Pancreas (tissue), 10 donors: ENCODE data around the gene HCFC1. TPM values are rescaled to one million over a fixed set of nuclear protein-coding genes. Genes with fewer than 3 reads are reported as not detected.
A peak's percentile ranks its signal among the peaks of the same experiment; 100 is the strongest.

Source experiments
- ATAC-seq, 4 donors: fragments of 200-7000 bp; cut with Tn5 transposase; one replicate each; pipeline versions ENCODE4 v1.8.0 to v1.9.1; 2020; ENCODE audit warnings: mild to moderate bottlenecking in 4 of 4, moderate library complexity in 4 of 4
- DNase-seq, 6 donors: peaks; one replicate each; pipeline ENCODE4 v3.0.0-alpha.2; 2020
- FAIRE-seq: peaks from 2 replicates; lab custom pipeline; 2012; peaks lifted over from hg19 to GRCh38; lab: Jason Lieb, UNC
- H3K27ac ChIP-seq, 4 donors: fragments of 200-600 bp; sonication (generic); 1 replicate in 3 of 4; 2 replicates in 1 of 4; pipeline versions ENCODE4 v1.5.0 to v1.8.0; 2020
- H3K27me3 ChIP-seq, 4 donors: fragments of 200-600 bp; one replicate each; pipeline ENCODE4 v1.8.0; 2021
- H3K36me3 ChIP-seq, 3 donors: fragments of 200-600 bp; sonication (generic) in 1 of 3; one replicate each; pipeline versions ENCODE4 v1.5.0 to v1.8.0; 2020 to 2021
- H3K4me1 ChIP-seq, 3 donors: fragments of 200-600 bp; one replicate each; pipeline ENCODE4 v1.8.0; 2021
- H3K4me3 ChIP-seq, 4 donors: fragments of 200-600 bp; sonication (generic) in 2 of 4; one replicate each; pipeline versions ENCODE4 v1.5.0 to v1.8.0; 2020 to 2021
- H3K9me3 ChIP-seq, 4 donors: fragments of 200-600 bp; one replicate each; pipeline ENCODE4 v1.8.0; 2021
- CTCF ChIP-seq, 4 donors: fragments of 200-600 bp; sonication (generic) in 3 of 4; IDR thresholded peaks; one replicate each; pipeline versions ENCODE4 v1.5.0 to v1.8.0; 2021; ENCODE audit warnings: antibody characterized with exemption in 4 of 4
- WGBS, 2 donors: extraction: QIAGEN DNeasy Blood & Tissue Kit; methylation state at CpG; one replicate each; pipeline ENCODE4 v1.1.7; 2013; 5-methylcytosine and 5-hydroxymethylcytosine counted together
- intact Hi-C, 3 donors: fragments of 100-400 bp; cut with DNase I; formaldehyde crosslinking; loops; one replicate each; pipeline versions ENCODE4 v1.11.1 to v1.14.2; 2022
- polyA plus RNA-seq, 2 donors: library from polyadenylated mRNA; stranded (reverse); fragments of 200-250 nt; gene quantifications; one replicate each; pipeline ENCODE4 v1.2.3, GENCODE V29; 2013
- total RNA-seq, 6 donors: library from RNA; stranded (reverse); fragmentation: NEBNext Ultra II Directional in 4 of 6; extraction: Animal tissue kit (Norgen Biotek cat#: 25700) in 4 of 6; gene quantifications; one replicate each; pipeline versions ENCODE4 v1.2.1 to v1.2.4, GENCODE V29; 2021 to 2023
- donor health status: healthy with polysubstance abuse.
- donor health status: DM: no; HTN: no; CAD: no; lungs with moderate emphysema.
- donor health status: DM: no; HTN: no; CAD: no.
- donor health status: control.
- donor health status: control.
- donor health status: Bipolar disorder and iron deficiency.
- donor health status: DM: yes; HTN: yes; CAD: no.
- donor health status: DM: no; HTN: no; CAD: no.
- donor health status: DM: no; HTN: no; CAD: no.
- donor health status: DM: yes; HTN: yes; CAD: no.

HCFC1 gene
- total and polyA plus RNA-seq, 8 donors: 10.4 to 28.4 (median 16.6) TPM

DNA sequence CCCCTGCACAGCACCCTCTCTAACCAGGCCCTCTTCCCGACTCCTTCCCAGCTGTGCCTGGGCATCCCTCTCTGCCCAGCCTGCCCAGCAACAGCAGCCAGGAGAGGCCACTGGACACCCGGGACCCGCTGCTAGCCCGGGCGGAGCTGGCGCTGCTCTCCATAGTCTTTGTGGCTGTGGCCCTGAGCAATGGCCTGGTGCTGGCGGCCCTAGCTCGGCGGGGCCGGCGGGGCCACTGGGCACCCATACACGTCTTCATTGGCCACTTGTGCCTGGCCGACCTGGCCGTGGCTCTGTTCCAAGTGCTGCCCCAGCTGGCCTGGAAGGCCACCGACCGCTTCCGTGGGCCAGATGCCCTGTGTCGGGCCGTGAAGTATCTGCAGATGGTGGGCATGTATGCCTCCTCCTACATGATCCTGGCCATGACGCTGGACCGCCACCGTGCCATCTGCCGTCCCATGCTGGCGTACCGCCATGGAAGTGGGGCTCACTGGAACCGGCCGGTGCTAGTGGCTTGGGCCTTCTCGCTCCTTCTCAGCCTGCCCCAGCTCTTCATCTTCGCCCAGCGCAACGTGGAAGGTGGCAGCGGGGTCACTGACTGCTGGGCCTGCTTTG lies 66.0 kb downstream of the HCFC1 start:
- no peak for FAIRE-seq
- H3K36me3 ChIP-seq: no peaks in the 10 kb centered on the region

GRCh38 chrX:153903991-153904957 lies 67.3 kb downstream of the HCFC1 start, which contains the start of gene AVPR2:
Gene AVPR2 (plus strand): TSS chrX:153904673. CDS start chrX:153905146, 473 bp downstream.
- FAIRE-seq (no peak), DNase-seq (peak in 2 of 6 donors; percentile 55), ATAC-seq (peak in 2 of 4 donors; percentile 4 to 7)
- no peaks in the 10 kb centered on the region for H3K4me1 ChIP-seq
- no peaks in the 10 kb centered on the region for H3K9me3 ChIP-seq
- H3K36me3 ChIP-seq: no peaks in the 10 kb centered on the region
- WGBS, 2 donors: 46 to 67% methylated on average over 18 to 26 of the region's 26 CpGs
- no peak within 1 kb of the TSS for H3K4me3 ChIP-seq
- H3K27ac ChIP-seq: no peak within 1 kb of the TSS
- peaks cover 0 to 6% (median 0%) of the 10 kb centered on the region in 4 donors for H3K27me3 ChIP-seq
- TF ChIP-seq CTCF (IDR thresholded peaks at IDR 0.05): no peak
- intact Hi-C loops: no loop called here

More for the DNA sequence above, 66.0 kb downstream of the HCFC1 start:
- Histone ChIP-seq H3K4me3 (no peak overlapping the region), H3K9me3 (no peaks in the 10 kb centered on the region), H3K27ac (no peak overlapping the region), H3K27me3 (peaks cover 0 to 6% (median 0%) of the 10 kb centered on the region in 4 donors), H3K4me1 (no peaks in the 10 kb centered on the region)
- no peak for TF ChIP-seq CTCF (IDR thresholded peaks at IDR 0.05)
- WGBS, 2 donors: 74 to 85% methylated on average over 32 of the region's 32 CpGs
- intact Hi-C loops: no loop called here
- ATAC-seq: no peak
- DNase-seq: peak in 2 of 6 donors; percentile 60 to 81

DNA sequence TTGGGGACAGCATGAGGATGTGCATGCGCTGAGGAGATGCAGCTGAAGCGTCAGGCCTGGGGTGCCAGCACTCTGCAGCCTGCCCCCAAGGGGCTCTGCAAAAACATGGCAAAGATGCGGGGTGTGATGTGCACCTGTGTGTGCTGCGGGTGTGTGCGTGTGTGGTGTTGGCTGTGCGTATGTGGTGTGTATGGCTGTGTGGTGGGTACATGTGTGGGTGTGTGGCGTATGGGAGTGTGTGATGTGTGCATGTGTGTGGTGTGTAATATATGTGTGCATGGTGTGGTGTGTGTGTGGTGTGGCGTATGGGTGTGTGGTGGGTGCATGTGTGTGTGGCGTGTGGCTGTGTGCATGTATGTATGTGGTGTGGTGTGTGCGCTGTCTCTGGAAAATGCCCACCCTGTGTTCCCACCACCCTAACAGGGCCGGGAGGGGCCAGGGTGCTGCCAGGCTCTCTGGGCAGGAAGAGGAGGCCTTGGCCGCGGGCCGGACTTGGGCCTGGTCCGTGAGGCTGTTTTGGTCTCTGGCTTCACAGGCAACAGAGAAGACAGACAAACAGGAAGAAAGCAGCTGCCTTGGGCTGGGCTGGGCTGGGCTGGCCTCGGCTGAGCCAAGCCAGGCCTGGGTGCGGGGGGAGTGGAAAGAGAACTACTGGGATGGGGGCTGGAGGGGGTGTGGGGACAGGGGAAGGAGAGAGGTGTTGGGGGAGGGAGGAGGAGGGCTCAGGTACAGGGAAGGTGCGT lies 68.2 kb downstream of the HCFC1 start:
- H3K4me1 ChIP-seq: no peaks in the 10 kb centered on the region
- peak in 2 of 6 donors; percentile 46 to 53 for DNase-seq
- no peak overlapping the region for H3K27ac ChIP-seq
- no peak overlapping the region for H3K4me3 ChIP-seq
- TF ChIP-seq CTCF (IDR thresholded peaks at IDR 0.05): no peak
- peak in 2 of 4 donors; percentile 16 to 24 for ATAC-seq
- no peaks in the 10 kb centered on the region for H3K36me3 ChIP-seq
- intact Hi-C loops: no loop called here
- peaks cover 0 to 6% (median 0%) of the 10 kb centered on the region in 4 donors for H3K27me3 ChIP-seq
- WGBS, 2 donors: 67 to 76% methylated on average over 14 to 18 of the region's 18 CpGs
- no peaks in the 10 kb centered on the region for H3K9me3 ChIP-seq
- no peak for FAIRE-seq

DNA sequence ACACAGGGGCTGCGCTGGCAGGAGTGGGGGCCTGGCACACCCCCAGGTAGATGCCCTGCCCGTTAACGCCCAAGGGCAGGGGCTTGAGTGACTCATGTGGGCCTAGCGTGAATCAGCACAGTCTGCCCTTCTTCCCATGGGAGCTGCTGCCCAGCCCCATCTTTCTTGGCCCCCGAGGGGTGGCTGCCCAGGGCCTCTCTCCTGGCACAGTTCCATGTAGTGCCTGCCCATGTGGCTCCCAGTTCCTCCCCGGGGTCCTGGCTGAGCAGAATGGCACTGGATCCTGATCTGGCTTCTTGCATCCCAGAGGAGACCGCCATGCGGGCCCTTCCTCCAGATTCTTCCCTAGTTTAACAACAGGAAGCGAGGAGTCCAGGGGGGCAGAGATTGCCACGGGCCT lies 69.2 kb downstream of the HCFC1 start:
- H3K9me3 ChIP-seq: no peaks in the 10 kb centered on the region
- ATAC-seq: no peak
- no peak overlapping the region for H3K27ac ChIP-seq
- H3K4me1 ChIP-seq: no peaks in the 10 kb centered on the region
- no peak for TF ChIP-seq CTCF (IDR thresholded peaks at IDR 0.05)
- WGBS, 2 donors: 62 to 68% methylated on average over 10 of the region's 10 CpGs
- intact Hi-C loops: no loop called here
- H3K27me3 ChIP-seq: peaks cover 0 to 6% (median 0%) of the 10 kb centered on the region in 4 donors
- FAIRE-seq: no peak
- no peak overlapping the region for H3K4me3 ChIP-seq
- H3K36me3 ChIP-seq: no peaks in the 10 kb centered on the region
- DNase-seq: peak in 1 of 6 donors; percentile 43
